NCI-H526 treated with DMSO at 0.1 percent for 48 hours (cell line): ENCODE measurements around the gene SEC22B.
"Not testable (repeated sequence)": the region's sequence is repeated elsewhere in the genome, so short reads cannot be mapped to it uniquely, and the experiment has no call there.

ENCODE experiments used
- DNase-seq: peaks from one replicate; lab custom pipeline; 2025; lab: John Stamatoyannopoulos, UW

Gene SEC22B

GRCh38 chr1:120176092-120176855 lies at the start of gene SEC22B:
Gene SEC22B (minus strand): TSS chr1:120176520. CDS start chr1:120176381, 139 bp downstream.
- peak; percentile 98 for DNase-seq

GRCh38 chr1:120217933-120218332 lies 41.6 kb upstream of the SEC22B start:
- not testable (repeated sequence) for DNase-seq

DNA sequence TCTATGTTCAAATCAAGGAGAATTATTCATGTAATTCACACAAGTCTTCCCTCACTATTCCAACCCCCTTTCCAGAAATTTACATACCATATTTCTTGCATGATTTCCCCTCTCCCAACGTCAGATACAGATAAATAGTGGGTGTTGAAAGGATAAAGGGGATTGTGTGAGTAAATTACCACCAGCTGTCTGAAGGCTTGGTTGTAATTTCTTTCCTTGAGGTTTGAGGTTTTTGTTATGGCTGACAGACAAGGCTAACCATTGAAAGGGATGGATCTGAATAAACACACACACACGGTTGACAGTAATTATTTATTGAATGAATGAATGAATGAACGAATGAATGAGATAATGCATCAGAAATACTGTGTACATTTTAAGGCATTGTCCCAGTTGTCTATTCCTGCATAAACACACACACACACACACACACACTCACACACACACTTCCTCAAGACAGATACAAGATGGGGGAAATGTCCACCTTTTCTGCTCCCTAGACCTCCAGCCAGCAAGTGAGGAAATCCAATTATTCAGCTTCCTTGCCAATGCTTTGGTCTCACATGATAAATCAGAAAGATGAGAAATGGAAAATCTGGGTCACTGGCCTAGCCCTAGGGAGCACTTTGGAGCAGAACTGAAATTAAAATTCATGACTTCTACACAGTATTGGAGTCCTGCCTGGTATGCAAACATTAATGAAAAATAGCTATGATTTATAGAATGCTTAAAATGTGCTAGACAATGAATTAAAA lies 41.0 kb upstream of the SEC22B start:
- DNase-seq, result not testable (repeated sequence)

DNA sequence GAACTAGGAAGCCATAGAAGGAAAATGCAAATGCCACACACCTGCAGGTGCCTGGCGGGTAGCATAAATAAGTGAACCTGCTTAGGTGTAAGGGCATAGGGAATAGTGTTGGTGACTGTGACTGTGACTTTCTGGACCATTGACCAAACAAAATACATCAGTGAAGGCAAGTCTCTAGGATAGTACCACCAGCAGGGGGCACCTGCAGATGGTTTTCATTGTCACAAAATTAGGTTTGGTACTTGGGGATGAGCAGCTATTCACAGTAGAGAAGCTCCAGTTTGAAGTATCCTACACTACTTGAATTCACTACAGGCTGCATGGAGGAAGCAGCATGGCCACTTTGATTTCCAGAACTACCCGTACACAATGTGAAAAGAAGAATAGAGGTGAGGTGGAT lies 37.3 kb upstream of the SEC22B start:
- DNase-seq, result not testable (repeated sequence)

GRCh38 chr1:120210754-120211153 lies 34.4 kb upstream of the SEC22B start:
- DNase-seq, result not testable (repeated sequence)

DNA sequence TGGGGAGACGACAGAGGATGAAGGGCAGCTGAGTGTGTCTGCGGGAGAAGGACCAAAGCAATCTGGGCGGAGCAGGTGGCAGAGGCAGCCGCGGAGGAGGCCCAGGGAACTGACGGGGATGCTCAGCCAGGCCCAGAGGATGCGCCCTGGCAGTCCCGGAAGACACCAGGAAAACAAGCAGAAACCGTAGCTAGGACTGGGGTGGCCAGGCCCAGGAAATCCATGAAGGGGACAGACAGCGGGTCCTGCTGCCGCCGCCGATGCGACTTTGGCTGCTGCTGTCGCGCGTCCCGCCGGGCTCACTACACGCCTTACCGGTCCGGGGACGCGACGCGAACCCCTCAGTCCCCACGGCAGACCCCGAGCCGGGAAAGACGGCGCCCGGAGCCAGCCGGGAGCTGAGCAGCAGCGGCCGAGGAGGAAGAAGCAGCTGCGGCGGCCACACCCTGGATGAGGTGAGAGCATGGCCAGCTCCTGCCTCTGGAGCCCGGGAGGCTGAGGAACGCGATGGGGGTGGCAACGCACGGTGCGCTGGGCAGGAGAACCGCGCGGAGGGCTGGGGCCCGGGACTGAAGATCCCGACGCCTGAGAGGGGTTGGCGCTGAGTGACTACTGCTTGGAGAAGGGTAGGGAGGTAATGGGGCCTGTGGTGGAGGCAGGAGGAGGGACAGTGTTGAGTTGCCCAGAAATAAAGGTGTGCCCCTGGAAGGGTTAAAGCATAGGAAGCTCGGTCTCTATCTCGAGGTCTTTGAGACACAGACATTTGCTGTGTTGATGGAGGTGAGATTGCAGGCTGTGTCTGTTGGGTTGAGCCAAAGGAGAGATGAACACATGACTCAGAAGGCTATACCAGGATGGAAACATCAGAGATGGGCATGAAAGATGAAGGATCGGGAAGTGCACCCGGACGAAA lies 20.8 kb upstream of the SEC22B start:
- not testable (repeated sequence) for DNase-seq

DNA sequence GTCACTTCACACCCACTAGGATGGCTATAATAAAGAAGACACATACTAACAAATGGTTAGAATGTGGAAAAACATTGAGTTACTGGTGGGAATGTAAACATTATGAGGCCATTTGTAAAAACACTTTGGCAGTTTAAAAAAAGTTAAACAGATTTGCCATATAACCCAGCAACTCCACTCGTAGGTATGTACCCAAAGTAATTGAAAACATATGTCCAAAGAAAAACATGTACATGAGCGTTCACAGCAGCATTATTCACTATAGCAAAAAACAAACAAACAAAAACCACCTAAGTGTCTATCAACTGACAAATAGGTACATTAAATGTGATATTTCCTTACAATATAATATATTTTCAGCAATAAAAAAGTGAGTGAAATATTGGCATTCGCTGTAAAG lies 12.3 kb upstream of the SEC22B start:
- DNase-seq, result not testable (repeated sequence)

- not testable (repeated sequence) for DNase-seq
Observed at GRCh38 chr1:120182176-120182707, 5.9 kb upstream of the SEC22B start.

- DNase-seq, result not testable (repeated sequence)
Observed at GRCh38 chr1:120179811-120180690, 3.7 kb upstream of the SEC22B start.

GRCh38 chr1:120178799-120179756 lies 2.8 kb upstream of the SEC22B start:
- DNase-seq, result no peak

DNA sequence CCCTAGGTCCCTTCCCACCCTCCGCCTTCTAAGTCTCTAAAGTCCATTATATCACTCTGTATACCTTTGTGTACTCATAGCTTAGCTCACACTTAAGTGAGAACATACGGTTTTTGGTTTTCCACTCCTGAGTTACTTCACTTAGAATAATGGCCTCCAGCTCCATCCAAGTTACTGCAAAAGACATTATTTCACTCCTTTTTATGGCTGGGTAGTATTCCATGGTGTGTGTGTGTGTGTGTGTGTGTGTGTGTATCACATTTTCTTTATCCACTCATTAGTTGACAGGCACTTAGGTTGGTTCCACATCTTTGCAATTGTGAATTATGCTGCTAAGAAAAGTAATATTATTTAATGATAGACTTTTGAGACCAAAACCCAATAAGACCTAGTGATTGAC lies 1.7 kb upstream of the SEC22B start:
- DNase-seq, result not testable (repeated sequence)

GRCh38 chr1:120175688-120176087 lies 632 bp downstream of the SEC22B start:
- not testable (repeated sequence) for DNase-seq

- DNase-seq, result not testable (repeated sequence)
Observed at GRCh38 chr1:120164761-120165160, 11.6 kb downstream of the SEC22B start.

GRCh38 chr1:120162015-120162414 lies 14.3 kb downstream of the SEC22B start:
- not testable (repeated sequence) for DNase-seq

GRCh38 chr1:120158495-120158894 lies 17.8 kb downstream of the SEC22B start:
- DNase-seq, result not testable (repeated sequence)

DNA sequence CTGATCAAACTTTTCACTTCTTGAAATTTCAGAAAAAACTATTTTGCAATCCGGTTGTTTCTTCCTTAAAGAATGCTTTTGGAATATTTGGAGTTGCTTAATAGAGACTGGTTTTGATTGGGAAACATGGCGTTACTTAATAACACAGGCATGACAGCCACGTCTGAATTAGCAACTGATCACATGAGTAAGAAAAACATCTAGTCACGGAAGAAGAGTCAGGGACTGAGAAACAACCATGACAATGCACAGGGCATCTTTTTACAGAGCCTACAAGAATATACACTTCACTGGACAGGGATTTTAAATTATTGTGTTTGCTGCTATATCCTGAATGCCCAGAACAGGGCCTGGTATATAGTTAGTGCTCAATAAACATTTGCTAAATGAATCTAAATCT lies 18.2 kb downstream of the SEC22B start:
- not testable (repeated sequence) for DNase-seq

DNA sequence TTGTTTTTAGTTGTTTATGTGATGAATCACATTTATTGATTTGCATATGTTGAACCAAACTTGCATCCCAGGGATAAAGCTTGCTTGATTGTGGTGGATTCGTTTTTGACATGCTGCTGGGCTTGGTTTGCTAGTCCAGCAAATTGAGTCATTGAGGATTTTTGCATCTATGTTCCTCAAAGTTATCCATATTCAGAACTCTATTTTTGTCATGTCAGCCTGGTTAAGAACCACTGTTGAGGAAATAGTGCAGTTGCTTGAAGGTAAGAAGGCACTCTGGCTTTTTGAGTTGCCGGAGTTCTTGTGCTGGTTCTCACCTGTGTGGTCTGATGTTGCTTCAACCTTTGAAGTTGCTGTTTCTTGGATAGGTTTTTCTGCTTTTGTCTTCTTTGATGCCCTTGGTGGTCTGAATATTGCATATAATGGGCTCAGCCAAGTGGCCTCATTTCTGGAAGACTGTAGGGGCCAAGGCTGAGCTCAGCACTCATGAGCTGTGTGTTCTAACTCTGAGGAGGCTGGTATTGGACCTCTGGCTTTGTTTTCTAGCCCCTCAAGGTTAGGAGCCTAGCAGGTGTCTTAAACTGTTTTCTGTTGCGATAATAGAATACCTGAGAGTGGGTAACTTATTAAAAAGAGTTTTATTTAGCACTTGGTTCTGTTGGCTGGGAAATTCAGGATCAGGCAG lies 26.0 kb downstream of the SEC22B start:
- DNase-seq, result not testable (repeated sequence)

DNA sequence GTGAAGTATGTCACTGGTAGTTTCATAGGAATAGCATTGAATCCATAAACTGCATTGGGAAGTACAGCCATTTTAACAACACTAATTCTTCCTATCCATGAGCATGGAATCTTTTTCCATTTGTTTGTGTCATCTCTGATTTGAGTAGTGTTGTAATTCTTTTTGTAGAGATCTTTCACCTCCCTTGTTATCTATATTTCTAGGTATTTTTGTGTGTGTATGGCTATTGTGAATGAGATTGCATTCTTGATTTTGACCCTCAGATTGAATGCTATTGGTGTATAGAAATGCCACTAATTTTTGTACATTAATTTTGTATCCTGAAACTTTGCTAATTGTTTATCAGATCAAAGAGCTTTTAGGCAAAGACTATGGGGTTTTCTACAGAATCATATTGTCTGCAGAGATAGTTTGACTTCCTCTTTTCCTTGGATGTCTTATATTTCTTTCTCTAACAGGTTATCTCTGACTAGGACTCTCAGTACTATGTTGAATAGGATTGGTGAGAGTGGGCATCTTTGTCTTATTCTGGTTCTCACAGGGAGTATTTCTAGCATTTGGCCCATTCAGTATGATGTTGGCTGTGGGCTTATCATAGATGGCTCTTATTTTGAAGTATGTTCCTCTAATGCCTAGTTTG lies 26.8 kb downstream of the SEC22B start:
- not testable (repeated sequence) for DNase-seq
